Measurements from ENCODE around the gene CD300LD.

Gene CD300LD

DNA sequence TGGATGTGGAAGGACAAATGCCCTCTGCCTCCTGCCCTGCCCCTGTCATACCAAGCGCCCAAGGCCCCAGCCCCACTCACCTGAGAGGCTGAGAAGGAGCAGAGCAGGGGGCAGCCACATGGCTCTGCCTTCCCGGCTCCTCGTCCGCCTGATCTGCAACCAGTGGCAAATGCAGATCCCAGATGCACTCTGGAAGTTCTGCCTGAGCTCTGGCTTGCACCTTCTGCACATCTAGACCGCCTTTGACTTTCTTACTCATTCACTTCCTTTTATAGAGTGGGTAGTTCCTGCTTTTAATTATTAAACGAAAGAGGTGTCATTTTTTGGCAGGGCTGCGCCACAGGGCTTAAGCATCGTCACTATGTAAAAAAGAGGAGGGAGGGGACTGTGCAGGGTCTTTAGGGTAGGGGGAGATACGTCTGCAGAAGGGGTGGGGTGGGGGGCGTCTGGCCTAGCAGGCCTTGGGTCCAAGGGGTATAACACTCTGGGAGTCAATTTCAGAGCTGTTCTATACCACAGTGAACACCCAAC lies 60.8 kb downstream of the CD300LD start, which contains the start of gene CD300LB:
TSS of gene CD300LB (minus strand) at position 245 of the 531 bp plus-strand sequence. CDS start at position 120, 125 bp downstream.
- TF ChIP-seq GATA3 (IDR thresholded peaks at IDR 0.05; ENCODE audit: low read depth, low read length) (no peak), GATA2 (IDR thresholded peaks at IDR 0.05; ENCODE audit: low read depth, low read length) (no peak)

DNA sequence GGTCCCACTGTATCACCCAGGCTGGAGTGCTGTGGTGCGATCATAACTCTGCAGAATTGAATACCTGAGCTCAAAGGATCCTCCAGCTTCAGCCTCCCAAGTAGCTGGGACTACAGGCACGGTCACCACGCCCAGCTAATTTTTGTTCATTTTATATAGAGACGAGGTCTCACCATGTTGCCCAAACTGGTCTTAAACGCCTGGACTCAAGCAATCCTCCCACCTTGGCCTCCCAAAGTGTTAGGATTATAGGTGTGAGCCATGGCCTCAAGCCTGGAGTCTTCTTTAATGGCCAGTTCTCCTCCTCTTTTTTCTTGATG lies 61.3 kb downstream of the CD300LD start:
- TF ChIP-seq GATA2 (IDR thresholded peaks at IDR 0.05; ENCODE audit: low read depth, low read length) (no peak), GATA3 (IDR thresholded peaks at IDR 0.05; ENCODE audit: low read depth, low read length) (no peak)

Data from SH-SY5Y (cell line).